DLD1 (cell line): Measurements from ENCODE around the gene TFRC.
"Not testable (repeated sequence)": the region's sequence is repeated elsewhere in the genome, so short reads cannot be mapped to it uniquely, and the experiment has no call there.

Experiments used
- in situ Hi-C: cut with HindIII; loops from 2 replicates; pipeline ENCODE4 v1.10.0; 2017; ENCODE audit warnings: low sequenced_read_pairs

TFRC gene

GRCh38 chr3:196081834-196082618 is at the start of gene TFRC:
Gene TFRC (minus strand): TSS chr3:196082090. CDS start chr3:196077099, 4,991 bp downstream.
- in situ Hi-C loops = no loop called here

GRCh38 chr3:196128172-196128843 is 46.4 kb upstream of the TFRC start:
- in situ Hi-C loops = no loop called here

- in situ Hi-C loops = no loop called here
Measured at GRCh38 chr3:196127308-196128040, 45.6 kb upstream of the TFRC start.

- in situ Hi-C loops = no loop called here
Measured at GRCh38 chr3:196124608-196125007, 42.7 kb upstream of the TFRC start.

GRCh38 chr3:196122688-196123046 is 40.8 kb upstream of the TFRC start:
- in situ Hi-C loops = no loop called here

- in situ Hi-C loops = no loop called here
Measured at GRCh38 chr3:196122021-196122687, 40.3 kb upstream of the TFRC start.

- in situ Hi-C loops = no loop called here
Measured at GRCh38 chr3:196121066-196121465, 39.2 kb upstream of the TFRC start.

- in situ Hi-C loops = no loop called here
Measured at GRCh38 chr3:196120291-196120951, 38.5 kb upstream of the TFRC start.

GRCh38 chr3:196117809-196118208 is 35.9 kb upstream of the TFRC start:
- in situ Hi-C loops = no loop called here

- in situ Hi-C loops = no loop called here
Measured at GRCh38 chr3:196115678-196116083, 33.8 kb upstream of the TFRC start.

GRCh38 chr3:196111939-196112386 is 30.1 kb upstream of the TFRC start:
- in situ Hi-C loops = no loop called here

GRCh38 chr3:196108075-196108743 is 26.3 kb upstream of the TFRC start:
- in situ Hi-C loops = no loop called here

- in situ Hi-C loops = not testable (repeated sequence)
Measured at GRCh38 chr3:196104707-196105106, 22.8 kb upstream of the TFRC start.

GRCh38 chr3:196098365-196098980 is 16.6 kb upstream of the TFRC start:
- in situ Hi-C loops = not testable (repeated sequence)

GRCh38 chr3:196097373-196098154 is 15.7 kb upstream of the TFRC start:
- in situ Hi-C loops = no loop called here

GRCh38 chr3:196096382-196096953 is 14.6 kb upstream of the TFRC start:
- in situ Hi-C loops = no loop called here

- in situ Hi-C loops = no loop called here
Measured at GRCh38 chr3:196093317-196094111, 11.6 kb upstream of the TFRC start.

GRCh38 chr3:196087906-196088305 is 6.0 kb upstream of the TFRC start:
- in situ Hi-C loops = no loop called here
